Ovary (tissue), 3 donors: ENCODE data around the gene ABCC12.

Source experiments
- POLR2A ChIP-seq: fragments of 450-650 bp; IDR thresholded peaks from one replicate; pipeline ENCODE4 v1.6.1; 2017; ENCODE audit warnings: antibody characterized with exemption, mild to moderate bottlenecking, moderate library complexity
- TF ChIP-seq, protein P1 (sequence below), 3 donors: fragments of 450-650 bp in 2 of 3; fragments of 200-600 bp in 1 of 3; IDR thresholded peaks; one replicate each; pipeline versions ENCODE4 v1.5.1 to v1.8.0; 2016 to 2022; ENCODE audit warnings: antibody characterized with exemption in 3 of 3, mild to moderate bottlenecking in 1 of 3
- donor health status: DM: no; HTN: no; CAD: no.

DNA sequence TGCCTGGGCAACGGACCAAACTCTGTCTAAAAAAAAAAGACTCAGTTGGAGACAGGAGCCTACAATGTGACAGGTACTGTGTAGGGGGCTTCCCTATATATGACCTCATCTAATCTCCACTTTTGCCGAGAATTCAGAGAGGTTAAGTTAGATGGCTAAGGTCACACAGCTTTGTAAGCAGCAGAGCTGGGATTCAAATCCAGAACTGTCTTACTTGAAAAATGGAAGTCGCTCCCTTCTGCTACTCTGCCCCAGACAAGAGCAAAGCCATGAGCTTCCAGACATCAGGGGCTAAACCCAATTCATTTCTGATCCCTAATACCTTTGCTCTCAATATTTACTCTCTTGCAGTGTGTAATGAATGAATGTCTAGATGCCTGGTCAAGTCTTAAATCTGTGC lies 41.5 kb upstream of the ABCC12 start:
- TF ChIP-seq, protein P1, sequence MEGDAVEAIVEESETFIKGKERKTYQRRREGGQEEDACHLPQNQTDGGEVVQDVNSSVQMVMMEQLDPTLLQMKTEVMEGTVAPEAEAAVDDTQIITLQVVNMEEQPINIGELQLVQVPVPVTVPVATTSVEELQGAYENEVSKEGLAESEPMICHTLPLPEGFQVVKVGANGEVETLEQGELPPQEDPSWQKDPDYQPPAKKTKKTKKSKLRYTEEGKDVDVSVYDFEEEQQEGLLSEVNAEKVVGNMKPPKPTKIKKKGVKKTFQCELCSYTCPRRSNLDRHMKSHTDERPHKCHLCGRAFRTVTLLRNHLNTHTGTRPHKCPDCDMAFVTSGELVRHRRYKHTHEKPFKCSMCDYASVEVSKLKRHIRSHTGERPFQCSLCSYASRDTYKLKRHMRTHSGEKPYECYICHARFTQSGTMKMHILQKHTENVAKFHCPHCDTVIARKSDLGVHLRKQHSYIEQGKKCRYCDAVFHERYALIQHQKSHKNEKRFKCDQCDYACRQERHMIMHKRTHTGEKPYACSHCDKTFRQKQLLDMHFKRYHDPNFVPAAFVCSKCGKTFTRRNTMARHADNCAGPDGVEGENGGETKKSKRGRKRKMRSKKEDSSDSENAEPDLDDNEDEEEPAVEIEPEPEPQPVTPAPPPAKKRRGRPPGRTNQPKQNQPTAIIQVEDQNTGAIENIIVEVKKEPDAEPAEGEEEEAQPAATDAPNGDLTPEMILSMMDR (IDR thresholded peaks at IDR 0.05): no peak
- TF ChIP-seq POLR2A: no peak
